GM13977 (cell line): ENCODE measurements around the gene MIGA1.
"Not testable (repeated sequence)": the region's sequence is repeated elsewhere in the genome, so short reads cannot be mapped to it uniquely, and the experiment has no call there.

Experiments used
- DNase-seq: peaks from one replicate; pipeline ENCODE4 v3.0.0; 2012; ENCODE audit warnings: low spot score
- in situ Hi-C: fragments of 300-500 bp; cut with MboI; formaldehyde crosslinking; loops from one replicate; pipeline ENCODE4 v1.12.0; 2022; ENCODE audit warnings: low sequenced_read_pairs, low pct_unique_long_range_greater_than_20kb, mixed read lengths, inconsistent platforms; ENCODE audit not compliant: unreplicated experiment
- TF ChIP-seq, protein P1 (sequence below): IDR thresholded peaks from 2 replicates; pipeline ENCODE4 v1.5.1; 2012; ENCODE audit warnings: mild to moderate bottlenecking, control low read depth; ENCODE audit not compliant: insufficient read depth; ENCODE audit errors: extremely low read depth, missing control alignments

MIGA1 gene

GRCh38 chr1:77776007-77776700 is 3.3 kb upstream of the MIGA1 start:
- no peak for DNase-seq
- TF ChIP-seq, protein P1, sequence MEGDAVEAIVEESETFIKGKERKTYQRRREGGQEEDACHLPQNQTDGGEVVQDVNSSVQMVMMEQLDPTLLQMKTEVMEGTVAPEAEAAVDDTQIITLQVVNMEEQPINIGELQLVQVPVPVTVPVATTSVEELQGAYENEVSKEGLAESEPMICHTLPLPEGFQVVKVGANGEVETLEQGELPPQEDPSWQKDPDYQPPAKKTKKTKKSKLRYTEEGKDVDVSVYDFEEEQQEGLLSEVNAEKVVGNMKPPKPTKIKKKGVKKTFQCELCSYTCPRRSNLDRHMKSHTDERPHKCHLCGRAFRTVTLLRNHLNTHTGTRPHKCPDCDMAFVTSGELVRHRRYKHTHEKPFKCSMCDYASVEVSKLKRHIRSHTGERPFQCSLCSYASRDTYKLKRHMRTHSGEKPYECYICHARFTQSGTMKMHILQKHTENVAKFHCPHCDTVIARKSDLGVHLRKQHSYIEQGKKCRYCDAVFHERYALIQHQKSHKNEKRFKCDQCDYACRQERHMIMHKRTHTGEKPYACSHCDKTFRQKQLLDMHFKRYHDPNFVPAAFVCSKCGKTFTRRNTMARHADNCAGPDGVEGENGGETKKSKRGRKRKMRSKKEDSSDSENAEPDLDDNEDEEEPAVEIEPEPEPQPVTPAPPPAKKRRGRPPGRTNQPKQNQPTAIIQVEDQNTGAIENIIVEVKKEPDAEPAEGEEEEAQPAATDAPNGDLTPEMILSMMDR, result no peak
- in situ Hi-C loops, result no loop called here

GRCh38 chr1:77781683-77782082 is 2.2 kb downstream of the MIGA1 start:
- in situ Hi-C loops, result no loop called here
- no peak for DNase-seq
- TF ChIP-seq, protein P1, result no peak

- TF ChIP-seq, protein P1, result no peak
- DNase-seq, result no peak
- in situ Hi-C loops, result no loop called here
These were observed 3.7 kb downstream of the MIGA1 start for GRCh38 chr1:77783141-77783540.

DNA sequence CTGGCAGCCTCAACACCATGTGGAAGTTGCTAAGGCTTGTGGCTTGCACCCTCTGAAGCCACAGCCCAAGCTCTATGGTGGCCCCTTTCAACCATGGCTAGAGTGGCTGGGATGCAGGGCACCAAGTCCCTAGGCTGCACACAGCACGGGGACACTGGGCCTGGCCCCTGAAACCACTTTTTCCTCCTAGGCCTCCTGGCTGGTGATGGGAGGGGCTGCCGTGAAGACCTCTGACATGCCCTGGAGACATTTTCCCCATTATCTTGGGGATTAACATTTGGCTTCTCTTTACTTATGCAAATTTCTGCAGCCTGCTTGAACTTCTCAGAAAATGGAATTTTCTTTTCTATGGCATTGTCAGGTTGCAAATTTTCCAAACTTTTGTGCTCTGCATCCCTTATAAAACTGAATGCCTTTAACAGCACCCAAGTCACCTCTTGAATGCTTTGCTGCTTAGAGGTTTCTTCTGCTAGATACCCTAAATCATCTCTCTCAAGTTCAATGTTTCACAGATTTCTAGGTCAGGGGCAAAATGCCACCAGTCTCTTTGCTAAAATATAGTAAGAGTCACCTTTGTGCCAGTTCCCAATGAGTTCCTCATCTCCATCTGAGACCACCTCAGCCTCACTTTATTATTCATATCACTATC is 6.8 kb downstream of the MIGA1 start:
- in situ Hi-C loops, DNase-seq: not testable (repeated sequence)

DNA sequence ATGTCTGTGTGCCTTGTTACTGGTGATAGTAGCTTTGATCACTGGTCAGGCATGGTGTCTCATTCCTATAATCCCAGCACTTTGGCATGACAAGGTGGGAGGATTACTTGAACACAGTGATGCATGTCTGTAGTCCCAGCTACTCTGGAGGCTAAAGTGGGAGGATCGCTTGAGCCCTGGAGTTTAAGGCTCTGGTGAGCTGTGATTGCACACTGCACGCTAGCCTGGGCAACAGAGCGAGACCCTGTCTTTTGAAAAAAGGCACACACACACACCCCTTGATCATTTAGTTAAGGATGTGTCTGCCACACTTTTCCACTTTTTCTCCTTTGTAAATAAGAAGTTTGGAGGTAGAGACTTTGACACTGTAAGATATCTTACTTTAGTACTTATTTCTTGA is 15.1 kb downstream of the MIGA1 start:
- in situ Hi-C loops, result no loop called here
- TF ChIP-seq, protein P1, result no peak
- DNase-seq, result no peak

DNA sequence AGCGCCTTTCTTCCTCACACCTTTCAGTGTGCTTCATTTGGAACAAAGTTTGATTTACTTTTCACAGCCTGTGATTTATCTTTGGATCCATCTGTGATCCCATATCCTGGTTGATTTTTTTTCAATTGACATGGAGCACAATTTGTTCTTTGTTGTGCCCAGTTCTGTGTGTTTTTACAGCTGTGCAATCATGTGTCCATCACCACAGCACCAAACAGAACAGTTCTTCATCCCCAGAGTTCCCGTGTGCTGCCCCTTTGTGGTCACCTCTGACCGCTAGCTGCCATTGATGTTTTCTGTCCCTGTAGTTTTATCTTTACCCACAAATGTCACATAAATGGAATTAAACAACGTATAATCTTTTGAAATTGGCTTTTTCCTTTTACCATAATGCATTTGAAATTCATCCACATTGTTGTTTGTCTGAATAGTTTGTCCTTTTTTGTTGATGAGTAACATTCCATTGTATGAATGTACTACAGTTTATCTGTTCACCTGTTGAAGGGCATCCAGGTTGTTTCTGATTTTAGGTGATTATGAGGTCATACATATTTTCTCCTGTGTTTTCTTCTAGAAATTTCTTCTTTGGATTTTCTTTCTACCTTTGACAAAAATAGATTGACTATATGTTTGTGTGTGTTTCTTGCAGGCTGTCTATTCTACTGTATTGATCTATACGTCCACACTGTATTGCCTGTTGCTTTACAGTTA is 17.4 kb downstream of the MIGA1 start:
- no peak for DNase-seq
- TF ChIP-seq, protein P1, result no peak
- in situ Hi-C loops, result no loop called here

DNA sequence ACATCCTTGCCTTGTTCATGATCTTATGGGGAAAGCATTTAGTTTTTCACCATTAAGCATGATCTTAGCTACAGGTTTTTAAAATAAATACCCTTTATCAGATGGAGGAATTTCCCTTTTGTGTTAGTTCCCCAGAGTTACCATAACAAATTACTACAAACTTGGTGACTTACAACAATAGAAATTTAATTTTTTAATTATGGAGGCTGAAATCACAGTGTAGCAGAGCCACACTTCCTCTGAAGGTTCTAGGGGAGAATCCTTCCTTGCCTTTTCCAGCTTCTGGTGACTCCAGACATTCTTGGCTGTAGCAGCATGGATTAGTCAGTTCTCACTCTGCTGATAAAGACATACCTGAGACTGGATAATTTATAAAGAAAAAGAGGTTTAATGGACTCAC is 18.5 kb downstream of the MIGA1 start:
- no peak for DNase-seq
- TF ChIP-seq, protein P1, result no peak
- in situ Hi-C loops, result no loop called here
